GM19324 (cell line): Measurements from ENCODE around the gene HSF2BP.
"Not testable (repeated sequence)": the region's sequence is repeated elsewhere in the genome, so short reads cannot be mapped to it uniquely, and the experiment has no call there.

Experiments used
- ATAC-seq: cut with Tn5 transposase; IDR thresholded peaks from one replicate; pipeline ENCODE4 v1.9.1; 2021; ENCODE audit warnings: mild to moderate bottlenecking, moderate library complexity; ENCODE audit not compliant: unreplicated experiment, low FRiP score

HSF2BP gene

GRCh38 chr21:43653626-43654025, 5.7 kb downstream of the HSF2BP start:
- no peak for ATAC-seq

GRCh38 chr21:43652616-43653015, 6.7 kb downstream of the HSF2BP start:
- no peak for ATAC-seq

- ATAC-seq = not testable (repeated sequence)
Measured at GRCh38 chr21:43651926-43652325, 7.4 kb downstream of the HSF2BP start.

- ATAC-seq = no peak
Measured at GRCh38 chr21:43648171-43648570, 11.1 kb downstream of the HSF2BP start.

- ATAC-seq = no peak
Measured at GRCh38 chr21:43646550-43647260, 12.6 kb downstream of the HSF2BP start.

- ATAC-seq = no peak
Measured at GRCh38 chr21:43645976-43646375, 13.3 kb downstream of the HSF2BP start.

GRCh38 chr21:43645136-43645891, 14.0 kb downstream of the HSF2BP start:
- no peak for ATAC-seq

- ATAC-seq = no peak
Measured at GRCh38 chr21:43644609-43645008, 14.7 kb downstream of the HSF2BP start.

GRCh38 chr21:43644071-43644470, 15.2 kb downstream of the HSF2BP start:
- ATAC-seq = no peak

- ATAC-seq = no peak
Measured at GRCh38 chr21:43643193-43643592, 16.1 kb downstream of the HSF2BP start.

- ATAC-seq = no peak
Measured at GRCh38 chr21:43640400-43640799, 18.9 kb downstream of the HSF2BP start.

- no peak for ATAC-seq
Measured at GRCh38 chr21:43639470-43640353, 19.6 kb downstream of the HSF2BP start.

GRCh38 chr21:43637530-43638158, 21.6 kb downstream of the HSF2BP start:
- ATAC-seq = no peak

GRCh38 chr21:43635436-43635835, 23.9 kb downstream of the HSF2BP start:
- no peak for ATAC-seq

GRCh38 chr21:43634618-43635017, 24.7 kb downstream of the HSF2BP start:
- no peak for ATAC-seq

- no peak for ATAC-seq
Measured at GRCh38 chr21:43632373-43632905, 26.8 kb downstream of the HSF2BP start.

GRCh38 chr21:43631411-43632107, 27.7 kb downstream of the HSF2BP start:
- no peak for ATAC-seq

- ATAC-seq = no peak
Measured at GRCh38 chr21:43627527-43627926, 31.8 kb downstream of the HSF2BP start.

GRCh38 chr21:43626390-43626789, 32.9 kb downstream of the HSF2BP start:
- no peak for ATAC-seq

GRCh38 chr21:43624339-43624738, 34.9 kb downstream of the HSF2BP start:
- ATAC-seq = no peak
